CD14-positive monocyte (primary cell): ENCODE data around the gene ZGRF1. TPM values are rescaled to one million over a fixed set of nuclear protein-coding genes. Genes with fewer than 3 reads are reported as not detected.

Experiments
- DNase-seq, 3 donors: peaks; one replicate each; pipeline ENCODE4 v3.0.0-alpha.2; 2011 to 2022
- H2AFZ ChIP-seq: 2 replicates; pipeline ENCODE4 v1.6.0; 2012; ENCODE audit warnings: mild to moderate bottlenecking, low read depth, low read length, inconsistent platforms; ENCODE audit not compliant: insufficient read depth, poor library complexity, severe bottlenecking
- H3K27ac ChIP-seq, 2 donors: 1 replicate in 1 of 2; 2 replicates in 1 of 2; pipeline ENCODE4 v1.5.1; 2012 to 2013; ENCODE audit warnings: low read length in 2 of 2, control low read depth in 1 of 2, inconsistent platforms in 1 of 2, low read depth in 1 of 2, mild to moderate bottlenecking in 1 of 2
- H3K27me3 ChIP-seq, 2 donors: one replicate each; pipeline versions ENCODE4 v1.6.0 to v1.6.1; 2011 to 2013; ENCODE audit warnings: low read length in 2 of 2; ENCODE audit not compliant: control insufficient read depth in 2 of 2, insufficient read depth in 2 of 2
- H3K36me3 ChIP-seq, 2 donors: replicated peaks in 1 of 2; 1 replicate in 1 of 2; 2 replicates in 1 of 2; pipeline versions ENCODE4 v1.5.1 to v1.6.1; 2012 to 2013; ENCODE audit warnings: low read length in 2 of 2, control low read depth in 1 of 2, inconsistent platforms in 1 of 2, mild to moderate bottlenecking in 1 of 2; ENCODE audit not compliant: insufficient read depth in 2 of 2, control insufficient read depth in 1 of 2
- H3K4me1 ChIP-seq, 2 donors: 1 replicate in 1 of 2; 2 replicates in 1 of 2; pipeline versions ENCODE4 v1.5.1 to v1.6.1; 2012 to 2013; ENCODE audit warnings: low read length in 2 of 2, control low read depth in 1 of 2, inconsistent platforms in 1 of 2, mild to moderate bottlenecking in 1 of 2, moderate library complexity in 1 of 2; ENCODE audit not compliant: insufficient read depth in 2 of 2, control insufficient read depth in 1 of 2
- H3K4me2 ChIP-seq: replicated peaks from 2 replicates; pipeline ENCODE3; 2012; ENCODE audit warnings: low read length, moderate library complexity, mild to moderate bottlenecking; ENCODE audit not compliant: poor library complexity, severe bottlenecking; ENCODE audit errors: extremely low read depth
- H3K4me3 ChIP-seq, 3 experiments: fragments of 200-600 bp in 1 of 3; sonication (generic) in 1 of 3; replicated peaks in 1 of 3; 1 replicate in 2 of 3; 2 replicates in 1 of 3; pipeline ENCODE4 v1.5.1; 2011 to 2013; ENCODE audit warnings: low read length in 3 of 3, mild to moderate bottlenecking in 3 of 3, control low read depth in 2 of 3, low read depth in 2 of 3, inconsistent platforms in 1 of 3, moderate library complexity in 1 of 3
- H3K79me2 ChIP-seq: 2 replicates; pipeline ENCODE4 v1.6.0; 2012; ENCODE audit warnings: mild to moderate bottlenecking, control low read depth, inconsistent platforms, low read length, moderate library complexity; ENCODE audit not compliant: insufficient read depth
- H3K9ac ChIP-seq: 2 replicates; pipeline ENCODE4 v1.6.0; 2017; ENCODE audit warnings: low read length, mild to moderate bottlenecking; ENCODE audit not compliant: insufficient read depth, poor library complexity, severe bottlenecking
- H3K9me3 ChIP-seq, 2 donors: replicated peaks in 1 of 2; 1 replicate in 1 of 2; 2 replicates in 1 of 2; pipeline versions ENCODE4 v1.5.1 to v1.6.1; 2012 to 2013; ENCODE audit warnings: low read length in 2 of 2, control low read depth in 1 of 2; ENCODE audit not compliant: control insufficient read depth in 1 of 2, insufficient read depth in 1 of 2
- H4K20me1 ChIP-seq: 2 replicates; pipeline ENCODE4 v1.6.0; 2012; ENCODE audit warnings: mild to moderate bottlenecking, low read length, control low read depth, moderate library complexity; ENCODE audit not compliant: insufficient read depth
- H3K27ac Mint-ChIP-seq, 7 donors: one replicate each; pipeline ENCODE4 v1.8.0; 2020; ENCODE audit warnings: mild to moderate bottlenecking in 7 of 7, mixed read lengths in 7 of 7, moderate library complexity in 6 of 7, inconsistent platforms in 2 of 7
- H3K27me3 Mint-ChIP-seq, 3 donors: one replicate each; pipeline ENCODE4 v1.8.0; 2021 to 2022; ENCODE audit warnings: low read depth in 3 of 3, mild to moderate bottlenecking in 3 of 3, mixed read lengths in 3 of 3, moderate library complexity in 3 of 3, inconsistent platforms in 1 of 3
- H3K36me3 Mint-ChIP-seq, 2 donors: one replicate each; pipeline ENCODE4 v1.8.0; 2020; ENCODE audit warnings: mixed read lengths in 2 of 2, inconsistent platforms in 1 of 2, mild to moderate bottlenecking in 1 of 2
- H3K4me1 Mint-ChIP-seq: one replicate; pipeline ENCODE4 v1.8.0; 2020; ENCODE audit warnings: mild to moderate bottlenecking, mixed read lengths
- H3K4me3 Mint-ChIP-seq, 2 donors: one replicate each; pipeline ENCODE4 v1.8.0; 2020; ENCODE audit warnings: mild to moderate bottlenecking in 2 of 2, mixed read lengths in 2 of 2, moderate library complexity in 1 of 2
- H3K9me3 Mint-ChIP-seq, 7 donors: one replicate each; pipeline ENCODE4 v1.8.0; 2020 to 2022; ENCODE audit warnings: mixed read lengths in 7 of 7, mild to moderate bottlenecking in 6 of 7, moderate library complexity in 6 of 7, inconsistent platforms in 2 of 7
- WGBS: methylation state at CpG from one replicate; pipeline ENCODE4 v1.1.5; 2013; ENCODE audit warnings: missing lambda C conversion rate; ENCODE audit not compliant: insufficient coverage; 5-methylcytosine and 5-hydroxymethylcytosine counted together
- intact Hi-C, 2 donors: fragments of 100-400 bp; cut with micrococcal nuclease; formaldehyde crosslinking; loops; one replicate each; pipeline versions ENCODE4 v1.15.0 to v1.15.1; 2023
- polyA plus RNA-seq, 3 donors: library from polyadenylated mRNA; depleted of rRNA in 1 of 3; unstranded in 2 of 3; stranded (reverse) in 1 of 3; fragments of 300-500 nt in 2 of 3; fragments of >200 nt in 1 of 3; fragmentation: Illumina TruSeq in 2 of 3; gene quantifications; 1 replicate in 2 of 3; 2 replicates in 1 of 3; pipeline ENCODE4 v1.2.3, GENCODE V29; 2012 to 2021
- TF ChIP-seq, protein P1 (sequence below): fragments of 200-600 bp; IDR thresholded peaks from one replicate; pipeline ENCODE4 v1.8.0; 2022; ENCODE audit warnings: antibody characterized with exemption, mild to moderate bottlenecking

The ZGRF1 gene
- polyA plus RNA-seq, 3 donors = 0.81 to 2.9 (median 0.81) TPM

- H3K9me3 Mint-ChIP-seq = peaks cover 0 to 30% (median 13%) of the 10 kb centered on the region in 7 donors
- Histone ChIP-seq H3K27ac (no peak overlapping the region), H3K9ac (no peak overlapping the region), H3K4me2 (peak overlapping the region; percentile 23), H3K4me1 (peaks cover 23 to 30% of the 10 kb centered on the region in 2 donors), H3K4me3 (no peak overlapping the region), H3K79me2 (no peaks in the 10 kb centered on the region), H3K27me3 (peaks cover 86 to 99% of the 10 kb centered on the region in 2 donors), H3K9me3 (peaks cover 0 to 39% of the 10 kb centered on the region in 2 donors), H2AFZ (no peak overlapping the region), H3K36me3 (no peaks in the 10 kb centered on the region), H4K20me1 (no peaks in the 10 kb centered on the region)
- H3K4me1 Mint-ChIP-seq = peaks cover 31% of the 10 kb centered on the region
- peak overlapping the region in 1 of 7 donors; percentile 27 for H3K27ac Mint-ChIP-seq
- peaks cover 85 to 95% (median 89%) of the 10 kb centered on the region in 3 donors for H3K27me3 Mint-ChIP-seq
- H3K36me3 Mint-ChIP-seq = peaks cover 0 to 12% of the 10 kb centered on the region in 2 donors
- intact Hi-C loops = no loop called here
- peak overlapping the region; percentile 39 to 85 for H3K4me3 Mint-ChIP-seq
- TF ChIP-seq, protein P1, sequence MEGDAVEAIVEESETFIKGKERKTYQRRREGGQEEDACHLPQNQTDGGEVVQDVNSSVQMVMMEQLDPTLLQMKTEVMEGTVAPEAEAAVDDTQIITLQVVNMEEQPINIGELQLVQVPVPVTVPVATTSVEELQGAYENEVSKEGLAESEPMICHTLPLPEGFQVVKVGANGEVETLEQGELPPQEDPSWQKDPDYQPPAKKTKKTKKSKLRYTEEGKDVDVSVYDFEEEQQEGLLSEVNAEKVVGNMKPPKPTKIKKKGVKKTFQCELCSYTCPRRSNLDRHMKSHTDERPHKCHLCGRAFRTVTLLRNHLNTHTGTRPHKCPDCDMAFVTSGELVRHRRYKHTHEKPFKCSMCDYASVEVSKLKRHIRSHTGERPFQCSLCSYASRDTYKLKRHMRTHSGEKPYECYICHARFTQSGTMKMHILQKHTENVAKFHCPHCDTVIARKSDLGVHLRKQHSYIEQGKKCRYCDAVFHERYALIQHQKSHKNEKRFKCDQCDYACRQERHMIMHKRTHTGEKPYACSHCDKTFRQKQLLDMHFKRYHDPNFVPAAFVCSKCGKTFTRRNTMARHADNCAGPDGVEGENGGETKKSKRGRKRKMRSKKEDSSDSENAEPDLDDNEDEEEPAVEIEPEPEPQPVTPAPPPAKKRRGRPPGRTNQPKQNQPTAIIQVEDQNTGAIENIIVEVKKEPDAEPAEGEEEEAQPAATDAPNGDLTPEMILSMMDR = no peak
- DNase-seq = no peak
- 2% methylated on average over 32 of the region's 46 CpGs for WGBS
Observed at GRCh38 chr4:112509243-112510141, 127.2 kb downstream of the ZGRF1 start.

DNA sequence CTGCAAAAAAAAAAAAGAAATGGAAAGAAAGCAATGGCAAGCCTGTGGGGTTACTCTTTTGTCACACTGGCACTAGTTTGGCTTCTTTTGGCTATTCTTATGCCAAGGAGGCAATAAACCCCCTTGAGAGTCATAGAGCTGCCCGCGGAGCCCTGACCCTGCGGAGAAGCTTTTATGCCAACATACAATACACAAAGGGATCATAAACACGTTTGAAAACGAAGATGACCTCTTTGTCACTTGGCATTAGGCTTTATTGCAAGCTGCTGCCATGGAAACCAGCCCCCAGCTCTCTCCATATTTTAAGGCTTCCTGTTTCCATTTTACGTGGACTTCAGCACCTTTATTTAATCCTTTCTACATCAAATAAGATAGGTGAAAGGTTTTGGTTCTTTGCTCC, 128.4 kb downstream of the ZGRF1 start:
- peaks cover 0 to 22% (median 9%) of the 10 kb centered on the region in 7 donors for H3K9me3 Mint-ChIP-seq
- intact Hi-C loops = no loop called here
- Histone ChIP-seq H3K79me2 (no peaks in the 10 kb centered on the region), H3K9me3 (peaks cover 0 to 32% of the 10 kb centered on the region in 2 donors), H3K27ac (no peak overlapping the region), H3K27me3 (peaks cover 85 to 98% of the 10 kb centered on the region in 2 donors), H4K20me1 (no peaks in the 10 kb centered on the region), H3K4me2 (no peak overlapping the region), H3K9ac (no peak overlapping the region), H3K4me3 (no peak overlapping the region), H3K4me1 (peaks cover 19 to 25% of the 10 kb centered on the region in 2 donors), H3K36me3 (no peaks in the 10 kb centered on the region), H2AFZ (no peak overlapping the region)
- 0% methylated on average over 2 of the region's 6 CpGs for WGBS
- H3K27ac Mint-ChIP-seq = no peak overlapping the region
- peaks cover 0 to 9% of the 10 kb centered on the region in 2 donors for H3K36me3 Mint-ChIP-seq
- TF ChIP-seq, protein P1 = no peak
- H3K27me3 Mint-ChIP-seq = peaks cover 82 to 92% (median 85%) of the 10 kb centered on the region in 3 donors
- DNase-seq = no peak
- peak overlapping the region in 1 of 2 donors; percentile 85 for H3K4me3 Mint-ChIP-seq
- H3K4me1 Mint-ChIP-seq = peaks cover 23% of the 10 kb centered on the region
